OCI-LY1 (cell line): ENCODE measurements around the gene PPEF2.

Source experiments
- CTCF ChIP-seq: fragments of 200-600 bp; sonication (generic), shearing (Covaris generic); IDR thresholded peaks from 2 replicates; pipeline ENCODE4 v1.5.1; 2017; ENCODE audit warnings: mild to moderate bottlenecking, antibody characterized with exemption, low read length, moderate library complexity, mixed read lengths
- EZH2 ChIP-seq: fragments of 200-600 bp; sonication (generic), shearing (Covaris generic); IDR thresholded peaks from 2 replicates; pipeline ENCODE4 v1.8.0; 2017; ENCODE audit warnings: borderline replicate concordance, mixed run types, mild to moderate bottlenecking, antibody characterized with exemption, low read length, moderate library complexity, mixed read lengths

GRCh38 chr4:75858721-75859120 is 43.5 kb downstream of the PPEF2 start:
- TF ChIP-seq CTCF, result no peak
- TF ChIP-seq EZH2, result no peak
